ENCODE data around the gene PACSIN2.

The PACSIN2 gene

GRCh38 chr22:43009444-43009843 is 5.5 kb downstream of the PACSIN2 start:
- DNase-seq (ENCODE audit: low spot score) = no peak
- TF ChIP-seq CTCF (IDR thresholded peaks at IDR 0.05; ENCODE audit: extremely low read depth, missing control alignments) = no peak

- TF ChIP-seq CTCF (IDR thresholded peaks at IDR 0.05; ENCODE audit: extremely low read depth, missing control alignments) = no peak
- no peak for DNase-seq (ENCODE audit: low spot score)
Measured at GRCh38 chr22:43008921-43009320, 6.0 kb downstream of the PACSIN2 start.

GRCh38 chr22:43008509-43008908 is 6.4 kb downstream of the PACSIN2 start:
- TF ChIP-seq CTCF (IDR thresholded peaks at IDR 0.05; ENCODE audit: extremely low read depth, missing control alignments) = no peak
- no peak for DNase-seq (ENCODE audit: low spot score)

GRCh38 chr22:43007519-43008102 is 7.3 kb downstream of the PACSIN2 start:
- no peak for DNase-seq (ENCODE audit: low spot score)
- TF ChIP-seq CTCF (IDR thresholded peaks at IDR 0.05; ENCODE audit: extremely low read depth, missing control alignments) = no peak

GRCh38 chr22:43006753-43007152 is 8.2 kb downstream of the PACSIN2 start:
- TF ChIP-seq CTCF (IDR thresholded peaks at IDR 0.05; ENCODE audit: extremely low read depth, missing control alignments) = no peak
- no peak for DNase-seq (ENCODE audit: low spot score)

- TF ChIP-seq CTCF (IDR thresholded peaks at IDR 0.05; ENCODE audit: extremely low read depth, missing control alignments) = no peak
Measured at GRCh38 chr22:43006016-43006505, 8.9 kb downstream of the PACSIN2 start.

GRCh38 chr22:43005106-43005505 is 9.8 kb downstream of the PACSIN2 start:
- DNase-seq (ENCODE audit: low spot score) = no peak
- no peak for TF ChIP-seq CTCF (IDR thresholded peaks at IDR 0.05; ENCODE audit: extremely low read depth, missing control alignments)

More at GRCh38 chr22:43006016-43006505, 8.9 kb downstream of the PACSIN2 start:
- DNase-seq (ENCODE audit: low spot score) = no peak
